Stimulated activated CD8-positive, alpha-beta memory T cell treated with anti-CD3 and anti-CD28 coated beads, Interleukin-12 subunit alpha, Interleukin-12 subunit beta, amount 100 ng/mL, for 4 hours (primary cell): ENCODE measurements around the gene PRRX2.

ENCODE experiments used
- DNase-seq: peaks from one replicate; pipeline ENCODE4 v3.0.0-alpha.2; 2020; ENCODE audit warnings: low read depth

PRRX2 gene

DNA sequence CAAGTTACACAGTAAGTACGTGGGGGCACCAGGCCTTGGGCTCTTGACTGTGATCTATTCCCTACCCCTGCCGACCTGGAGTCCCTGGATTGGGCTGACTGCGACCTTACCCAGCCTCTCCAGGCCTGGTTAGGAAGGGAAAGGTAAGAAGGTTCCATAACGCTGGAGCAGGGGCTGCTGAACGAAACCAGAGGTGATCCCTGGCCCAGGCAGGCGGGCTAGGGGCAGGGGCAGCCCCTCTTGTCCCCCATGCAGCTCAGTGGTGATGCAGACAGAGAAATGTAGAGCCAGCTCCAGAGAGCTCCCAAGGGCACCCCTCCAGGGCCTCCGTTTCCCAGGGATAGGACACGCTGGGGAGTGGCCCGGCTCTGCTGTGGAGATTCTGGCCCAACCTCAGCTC is 14.1 kb downstream of the PRRX2 start:
- DNase-seq: no peak

DNA sequence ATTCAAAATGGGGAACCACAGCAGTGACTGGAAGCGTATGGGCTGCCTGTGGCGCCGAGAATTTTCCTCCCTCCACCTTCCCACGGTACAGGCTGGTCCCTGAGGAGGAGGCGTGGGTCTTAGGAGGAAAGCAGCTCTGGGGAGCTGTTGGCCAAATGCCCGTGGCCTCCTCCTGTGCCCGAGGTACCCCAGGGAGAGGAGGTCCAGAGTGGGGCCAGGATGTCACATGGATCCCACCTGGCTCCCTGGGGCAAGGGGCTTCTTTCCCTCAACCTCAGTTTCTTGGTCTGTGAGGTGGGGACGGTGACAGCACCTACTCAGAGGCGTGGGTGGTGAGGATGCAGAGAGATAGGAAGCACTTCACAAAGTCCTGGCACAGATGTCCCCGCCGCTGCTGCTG is 16.5 kb downstream of the PRRX2 start:
- no peak for DNase-seq

DNA sequence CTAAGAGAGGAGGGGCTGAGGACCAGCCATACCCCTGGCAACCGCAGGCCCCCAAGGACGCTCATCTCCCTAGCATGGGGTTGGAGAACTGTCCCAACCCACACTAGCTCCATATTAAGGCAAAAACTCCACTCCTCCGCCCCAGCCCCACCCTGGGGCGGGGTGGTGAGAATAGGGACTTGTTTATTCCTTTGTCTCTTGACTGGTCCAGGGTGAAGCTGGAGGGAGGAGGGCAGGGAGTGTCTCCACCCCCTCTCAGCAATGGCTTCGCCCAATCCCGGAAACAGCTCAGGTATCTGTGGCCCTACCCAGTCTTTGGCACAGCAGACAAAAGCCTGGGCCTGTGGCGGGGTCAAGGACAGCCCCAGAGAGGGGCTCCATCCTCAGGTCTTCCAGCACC is 16.9 kb downstream of the PRRX2 start:
- no peak for DNase-seq

DNA sequence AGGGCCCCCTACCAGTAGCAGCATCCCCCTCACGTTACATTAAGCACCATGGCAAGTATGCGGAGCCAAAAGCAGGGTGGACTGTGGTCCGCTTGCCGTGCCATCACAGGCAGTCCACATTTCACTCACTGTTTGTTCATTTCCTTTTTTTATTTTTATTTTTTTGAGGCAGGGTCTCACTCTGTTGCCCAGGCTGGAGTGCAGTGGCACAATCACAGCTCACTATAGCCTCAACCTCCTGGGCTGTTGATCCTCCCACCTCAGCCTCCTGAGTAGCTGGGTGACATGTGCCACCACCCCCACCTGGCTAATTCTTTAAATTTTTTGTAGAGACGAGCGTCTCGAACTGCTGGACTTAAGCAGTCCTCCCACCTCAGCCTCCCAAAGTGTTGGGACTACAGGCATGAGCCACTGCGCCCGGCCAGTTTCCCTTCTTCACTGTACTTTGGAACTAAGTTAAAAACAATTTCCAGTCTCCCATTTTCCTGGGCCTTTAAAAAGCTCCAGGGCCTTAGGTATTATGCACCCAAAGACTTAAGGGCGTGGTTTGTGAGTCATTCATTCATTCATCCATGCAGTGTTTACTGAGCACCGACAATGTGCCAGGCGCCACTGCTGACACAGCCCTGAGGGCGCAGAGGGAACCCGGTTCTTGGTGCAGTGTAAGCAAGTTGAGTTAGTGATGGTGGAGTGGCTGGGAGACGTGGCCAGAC is 19.9 kb downstream of the PRRX2 start:
- no peak for DNase-seq

DNA sequence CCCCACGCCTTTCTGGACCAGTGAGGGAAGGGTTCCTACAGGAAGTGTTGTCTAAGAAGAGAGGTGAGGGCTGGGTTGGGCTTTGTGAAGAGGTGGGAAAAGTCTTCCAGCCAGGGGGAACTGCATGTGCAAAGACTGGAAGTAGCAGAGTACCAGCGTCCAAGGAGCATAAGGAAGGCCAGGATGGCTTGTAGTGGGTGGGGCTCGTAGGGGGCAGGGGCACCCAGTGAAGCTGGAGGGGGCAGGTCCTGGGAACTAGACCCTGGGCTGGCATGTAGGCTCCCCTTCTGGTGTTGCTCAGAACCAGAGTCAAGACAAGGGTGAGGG is 20.4 kb downstream of the PRRX2 start:
- no peak for DNase-seq

DNA sequence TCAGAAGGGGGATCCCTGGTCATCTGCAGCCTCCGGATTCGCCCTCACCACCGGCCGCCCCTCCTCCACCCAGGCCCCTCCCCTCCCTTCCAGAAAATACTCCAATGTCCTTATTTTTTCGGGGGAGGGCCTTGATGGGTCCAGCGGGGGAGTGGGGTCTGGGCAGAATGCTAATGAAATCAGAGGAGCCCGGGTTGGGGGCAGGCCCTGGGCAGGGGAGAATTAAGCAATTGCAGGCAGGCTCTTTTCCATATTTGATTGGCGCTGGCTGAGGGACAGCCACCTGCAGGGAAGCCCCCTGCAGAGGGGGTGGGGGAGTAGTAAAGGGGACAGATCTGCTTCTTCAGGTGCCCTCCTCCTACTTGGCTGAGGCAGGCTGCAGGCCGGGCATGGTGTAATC is 21.3 kb downstream of the PRRX2 start:
- DNase-seq: no peak

DNA sequence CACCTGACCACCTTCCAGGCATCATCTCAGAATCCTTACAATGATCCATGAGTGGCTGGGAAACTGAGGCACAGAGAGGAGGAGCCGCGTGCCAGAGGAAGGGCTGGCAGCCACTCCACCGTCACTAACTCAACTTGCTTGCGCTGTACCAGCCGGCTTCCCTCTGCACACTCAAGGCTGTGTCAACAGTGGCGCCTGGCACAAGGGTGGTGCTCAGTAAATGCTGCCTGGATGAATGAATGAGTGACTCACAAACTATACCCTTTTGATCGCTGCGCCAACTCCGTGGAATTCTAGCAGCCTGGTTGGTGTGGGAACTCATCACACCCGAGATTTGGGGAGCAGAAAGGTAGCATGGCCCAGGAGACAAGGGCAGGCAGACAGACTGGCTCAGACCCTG is 21.9 kb downstream of the PRRX2 start:
- DNase-seq: no peak

DNA sequence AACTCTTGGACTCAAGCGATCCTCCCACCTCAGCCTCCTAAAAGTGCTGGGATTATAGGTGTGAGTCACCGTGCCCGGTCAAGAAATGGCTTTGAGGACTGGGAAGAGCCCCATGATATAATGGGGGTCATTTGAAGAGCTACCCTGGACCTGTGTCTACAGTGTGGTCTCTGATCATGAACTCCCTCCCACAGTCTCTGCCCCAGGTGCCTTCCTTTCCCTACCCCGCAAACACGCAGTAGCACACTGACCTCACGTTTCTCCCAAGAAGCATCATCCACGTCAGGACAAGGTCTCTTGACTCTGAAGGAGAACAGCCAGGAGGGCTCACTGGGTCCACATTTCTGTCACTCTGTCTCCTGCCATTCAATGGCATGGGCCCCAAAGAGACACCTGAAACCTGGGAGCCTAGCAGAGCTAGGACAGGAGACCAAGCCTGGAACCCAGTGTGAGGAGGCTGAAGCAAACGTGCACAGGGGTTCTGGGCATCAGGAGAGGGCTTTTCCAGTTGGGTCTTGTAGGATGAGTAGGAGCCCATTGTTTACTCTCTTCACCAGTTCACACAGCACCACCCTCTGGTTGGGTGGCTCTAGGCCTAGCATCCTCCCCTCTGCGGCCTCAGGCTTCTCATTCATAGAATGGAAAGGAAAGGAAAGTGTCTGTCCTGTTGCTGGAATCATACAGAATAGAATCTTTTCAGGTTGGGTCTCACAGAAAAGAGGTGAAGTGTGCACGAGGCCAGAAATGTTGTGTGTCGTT is 23.0 kb downstream of the PRRX2 start:
- DNase-seq: no peak

DNA sequence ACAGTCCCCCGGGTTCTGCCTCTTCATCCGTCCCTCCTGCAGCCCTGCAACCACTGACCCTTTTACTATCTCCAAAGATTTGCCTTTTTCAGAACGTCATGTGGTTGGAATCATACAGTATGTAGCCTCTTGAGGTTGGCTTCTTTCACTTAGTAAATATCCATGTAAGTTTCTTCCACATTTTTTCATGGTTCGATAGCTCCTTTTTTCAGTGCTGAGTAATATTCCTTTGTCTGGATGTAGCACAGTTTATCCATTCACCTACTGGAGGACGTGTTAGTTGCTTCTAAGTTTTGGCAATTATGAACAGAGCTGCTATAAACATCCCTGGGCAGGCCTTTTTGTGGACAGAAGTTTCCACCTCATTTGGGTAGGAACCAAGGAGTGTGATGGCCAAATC is 27.1 kb downstream of the PRRX2 start:
- DNase-seq: no peak

DNA sequence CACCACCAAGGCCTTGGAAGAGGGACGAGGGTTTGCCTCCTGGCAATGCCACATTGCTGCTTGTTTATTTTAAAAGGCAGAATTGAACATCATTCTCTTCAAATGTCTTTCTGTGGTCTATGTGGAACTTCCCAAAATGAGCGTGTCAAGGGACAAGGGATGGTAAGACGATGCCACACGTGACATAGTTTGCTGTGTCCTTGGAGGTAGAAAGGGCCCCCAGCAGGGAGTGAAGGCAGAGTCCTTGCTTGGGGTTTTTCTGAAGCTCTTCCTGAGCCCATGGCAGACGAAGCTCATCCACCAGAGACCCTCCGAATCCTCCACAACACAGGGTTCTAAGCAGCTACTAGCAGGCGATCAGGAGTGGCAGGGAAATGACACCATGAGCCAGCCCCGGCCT is 28.3 kb downstream of the PRRX2 start:
- DNase-seq: no peak

DNA sequence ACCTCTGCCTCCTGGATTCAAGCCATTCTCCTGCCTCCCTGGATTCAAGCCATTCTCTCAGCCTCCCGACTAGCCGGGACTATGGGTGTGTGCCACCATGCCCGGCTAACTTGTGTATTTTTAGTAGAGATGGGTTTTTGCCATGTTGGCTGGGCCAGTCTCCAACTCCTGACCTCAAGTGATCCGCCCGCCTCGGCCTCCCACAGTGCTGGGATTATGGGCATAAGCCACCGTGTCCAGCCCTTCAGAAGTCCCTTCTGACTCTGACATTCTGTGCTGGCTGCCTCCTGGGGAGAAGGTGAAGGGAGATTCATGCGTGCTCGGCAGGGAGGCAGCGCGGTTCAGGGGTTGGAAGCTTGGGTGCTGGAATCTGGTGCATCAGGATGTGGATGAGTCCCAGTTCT is 28.8 kb downstream of the PRRX2 start:
- DNase-seq: no peak

DNA sequence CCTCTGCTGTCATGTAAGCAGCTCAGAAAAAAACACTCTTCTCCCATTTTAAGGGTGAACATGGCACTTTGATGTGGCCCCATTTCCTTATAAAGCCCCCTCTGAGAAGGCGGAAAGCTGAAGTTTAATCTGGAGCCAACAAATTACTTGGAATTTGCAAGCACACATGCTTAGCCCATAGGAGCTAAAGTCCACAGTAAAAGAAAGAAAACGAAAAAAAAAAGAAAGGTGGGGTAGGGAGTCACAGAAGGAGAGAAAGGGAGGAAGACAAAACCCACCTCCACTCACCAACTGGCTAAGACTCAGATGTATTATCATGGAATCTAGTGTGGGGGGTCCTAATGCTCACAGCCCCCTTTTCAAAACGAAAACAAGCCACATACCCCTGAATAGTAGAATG is 30.4 kb downstream of the PRRX2 start:
- DNase-seq: no peak

DNA sequence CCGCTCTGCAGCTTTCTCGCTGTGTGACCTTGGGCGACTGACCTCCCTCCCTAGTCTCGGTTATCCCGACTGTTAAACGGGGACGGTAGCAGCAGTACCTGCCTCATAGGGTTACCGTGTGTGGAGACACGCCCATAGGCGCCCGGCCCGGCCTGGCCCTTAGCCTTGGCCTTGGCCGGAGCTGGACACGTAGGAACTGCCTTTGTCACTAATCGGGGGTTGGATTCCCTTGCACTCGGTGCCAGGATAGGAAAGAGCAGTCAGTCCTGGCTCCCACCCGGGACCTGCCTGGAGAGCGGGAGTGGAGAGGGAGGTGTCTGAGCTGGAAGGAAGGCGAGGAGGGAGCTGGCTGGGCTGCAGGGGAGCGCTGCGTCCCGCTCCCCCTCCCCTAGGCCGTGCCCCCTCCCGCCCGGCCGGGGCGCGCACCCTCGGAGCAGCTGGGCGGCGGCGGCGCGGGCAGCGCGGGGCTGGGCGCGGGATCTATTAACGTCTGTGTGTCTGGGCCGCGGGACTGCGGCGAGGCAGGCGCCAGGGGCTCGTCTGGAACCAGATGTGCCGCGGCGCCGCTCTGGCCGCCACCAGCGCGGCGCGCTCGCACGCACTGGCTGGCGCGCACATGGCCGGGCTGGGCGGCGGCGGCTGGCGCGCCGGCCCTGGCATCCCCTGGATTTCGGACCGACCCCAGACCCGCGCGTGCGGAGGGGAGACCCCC is 31.7 kb downstream of the PRRX2 start:
- DNase-seq: no peak

DNA sequence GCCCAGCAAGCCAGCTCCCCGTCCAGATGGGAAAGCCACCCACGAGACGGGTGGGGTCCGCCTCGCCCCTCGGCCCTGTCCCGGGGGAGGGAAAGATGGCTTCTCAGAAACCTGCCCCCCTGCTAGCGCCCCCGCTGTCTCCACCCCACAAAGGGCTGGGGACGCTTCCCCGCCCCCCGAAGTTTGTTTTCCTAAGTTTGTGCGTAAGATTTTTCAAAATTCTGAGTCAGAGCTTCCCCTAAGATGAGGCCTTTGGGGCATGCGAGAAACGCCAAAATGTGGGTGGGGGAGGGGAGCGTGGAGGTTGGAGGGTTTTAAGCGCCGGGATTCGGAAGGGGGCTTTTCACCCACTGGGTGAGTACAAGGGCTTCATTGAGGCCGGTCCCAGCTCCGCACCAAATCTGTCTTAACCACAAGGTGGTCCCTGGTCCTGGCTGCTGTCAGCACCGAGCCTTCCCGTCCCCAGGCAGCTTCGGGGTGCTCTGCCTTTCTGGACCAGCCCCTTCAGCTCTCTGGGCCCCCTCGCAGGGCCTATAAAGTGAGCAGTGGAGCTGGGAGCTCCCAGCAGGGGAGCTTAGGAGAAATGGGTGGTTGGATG is 32.3 kb downstream of the PRRX2 start:
- no peak for DNase-seq

DNA sequence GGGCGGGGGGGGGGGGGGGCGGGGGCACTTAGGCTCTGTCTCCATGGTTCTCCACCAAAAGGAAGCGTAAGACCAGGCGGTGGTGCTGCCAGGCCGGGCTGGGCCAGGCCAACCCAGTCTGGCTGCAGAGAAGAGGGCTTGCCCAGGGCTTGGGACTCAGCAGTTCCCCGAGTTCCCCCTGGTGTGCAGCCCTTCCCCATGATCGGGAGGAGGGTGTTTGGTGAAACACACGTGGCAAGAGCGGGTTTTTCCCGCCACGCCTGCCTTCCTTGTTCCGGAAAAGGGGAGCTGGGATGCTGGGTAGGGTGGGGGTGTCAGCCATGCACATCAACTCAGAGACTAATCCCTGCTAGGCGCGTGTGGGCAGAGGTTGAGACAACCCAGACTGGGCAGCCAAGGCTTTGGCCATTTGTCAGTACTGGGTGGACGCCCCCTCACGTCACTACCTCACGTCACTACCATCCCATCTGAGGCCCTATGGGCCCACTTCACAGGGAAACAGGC is 32.9 kb downstream of the PRRX2 start:
- no peak for DNase-seq

DNA sequence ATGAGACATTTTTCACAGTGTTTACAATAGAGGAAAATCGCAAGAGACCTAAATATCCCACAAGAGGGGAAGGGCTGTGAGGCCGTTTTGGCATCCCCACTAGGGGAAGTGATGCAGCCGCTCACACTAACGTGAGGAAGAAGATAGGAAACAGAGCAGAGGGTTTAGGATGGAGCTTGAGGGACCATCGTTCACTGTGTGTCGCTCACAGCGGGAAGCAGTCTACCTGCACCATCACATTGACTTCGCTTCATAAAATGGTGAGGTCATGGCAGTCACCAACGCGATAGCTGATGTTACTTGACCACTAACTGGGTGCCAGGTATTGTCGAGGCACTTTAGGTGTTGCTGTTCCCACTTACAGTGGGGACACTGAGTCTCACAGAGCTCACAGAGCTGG is 35.6 kb downstream of the PRRX2 start:
- no peak for DNase-seq

DNA sequence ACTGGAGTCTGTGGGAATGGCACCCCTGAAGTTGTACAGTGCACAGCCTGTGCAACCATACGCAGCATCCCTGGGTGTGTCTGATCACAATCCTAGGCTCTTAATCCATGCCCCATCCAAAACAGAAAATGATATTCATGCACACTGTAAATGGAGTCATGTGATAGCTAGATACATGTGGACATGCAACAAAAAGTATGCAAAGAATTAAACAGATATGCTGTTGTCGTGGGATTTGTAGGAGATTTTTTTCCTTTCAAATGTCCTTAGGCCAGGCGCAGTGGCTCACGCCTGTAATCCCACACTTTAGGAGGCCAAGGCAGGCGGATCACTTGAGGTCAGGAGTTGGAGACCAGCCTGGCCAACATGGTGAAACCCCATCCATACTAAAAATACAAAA is 36.1 kb downstream of the PRRX2 start:
- DNase-seq: no peak

DNA sequence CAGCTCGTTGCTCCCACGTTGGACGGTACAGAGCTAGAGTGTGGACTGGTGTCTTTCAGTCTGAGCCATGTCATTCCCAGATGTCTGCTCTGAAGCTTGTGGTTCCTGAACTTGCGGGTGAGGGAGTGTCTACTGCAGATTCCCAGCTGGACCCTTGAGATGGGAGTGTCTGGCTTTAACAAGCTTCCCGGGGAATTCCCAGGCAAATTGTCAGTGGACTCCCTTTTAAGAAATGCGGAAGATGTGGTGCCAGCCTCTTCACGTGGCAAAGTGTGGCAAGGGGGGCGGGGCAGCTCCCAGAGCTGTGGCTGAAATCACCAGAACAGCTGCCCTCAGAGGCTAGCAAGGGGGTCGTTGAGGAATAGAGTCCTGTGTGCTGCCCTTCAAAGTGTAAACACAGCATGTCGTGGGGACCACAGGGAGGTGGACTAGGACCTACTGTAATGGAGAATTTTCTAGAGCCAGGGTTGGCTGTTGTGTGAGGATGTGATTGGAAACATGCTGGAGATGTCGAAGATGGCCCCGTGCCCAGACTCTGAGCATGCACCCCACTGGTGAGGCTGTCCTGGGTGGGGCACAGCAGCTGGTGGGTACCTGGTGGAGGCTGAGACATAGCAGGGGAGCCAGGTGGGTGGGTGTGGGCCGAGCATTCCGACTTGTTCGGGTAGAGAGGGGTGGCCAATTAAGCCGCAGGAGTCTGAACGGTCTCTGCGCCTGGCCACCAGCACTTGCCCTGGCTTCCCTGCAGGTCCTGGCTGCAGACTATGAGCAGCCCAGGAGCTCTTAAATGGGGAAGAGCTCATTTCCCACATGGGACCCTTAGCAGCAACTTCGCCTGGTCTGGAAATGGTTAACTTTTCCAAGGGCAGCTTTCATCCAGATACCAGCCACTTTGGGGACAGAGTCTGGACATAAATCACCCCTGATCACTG is 37.4 kb downstream of the PRRX2 start:
- DNase-seq: no peak

DNA sequence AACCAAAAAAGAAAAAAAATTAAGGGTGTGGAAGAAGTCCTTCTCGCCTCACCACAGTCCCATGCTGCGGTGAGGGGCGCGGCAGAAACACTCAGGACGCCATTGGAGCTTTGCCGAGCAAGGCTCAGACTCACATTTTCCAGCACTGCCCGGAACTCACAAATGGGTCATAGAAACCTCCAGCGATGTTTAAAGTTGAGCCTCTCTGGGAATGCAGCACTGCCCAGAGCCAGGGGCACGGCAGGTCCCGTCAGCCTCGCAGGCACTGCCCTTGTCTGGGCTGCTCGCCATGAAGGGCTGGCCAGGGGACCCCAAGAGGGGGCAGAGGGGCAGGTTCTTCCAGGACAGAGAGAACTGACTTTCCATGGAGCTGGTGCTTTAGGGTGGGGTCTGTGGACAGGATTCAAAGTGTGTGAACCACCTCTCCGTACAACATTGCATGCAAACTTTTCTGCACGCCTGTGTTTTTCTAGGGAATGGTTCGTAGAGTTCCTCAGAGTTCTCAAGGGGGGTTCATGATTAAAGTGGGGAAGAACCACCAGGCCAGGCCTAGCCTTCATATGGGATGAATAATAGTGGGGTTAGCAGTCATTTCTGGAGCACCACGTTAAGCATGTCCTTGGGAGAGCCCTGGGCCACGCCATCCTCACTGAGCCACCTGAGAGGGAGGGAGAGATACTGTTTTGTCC is 38.4 kb downstream of the PRRX2 start:
- no peak for DNase-seq

DNA sequence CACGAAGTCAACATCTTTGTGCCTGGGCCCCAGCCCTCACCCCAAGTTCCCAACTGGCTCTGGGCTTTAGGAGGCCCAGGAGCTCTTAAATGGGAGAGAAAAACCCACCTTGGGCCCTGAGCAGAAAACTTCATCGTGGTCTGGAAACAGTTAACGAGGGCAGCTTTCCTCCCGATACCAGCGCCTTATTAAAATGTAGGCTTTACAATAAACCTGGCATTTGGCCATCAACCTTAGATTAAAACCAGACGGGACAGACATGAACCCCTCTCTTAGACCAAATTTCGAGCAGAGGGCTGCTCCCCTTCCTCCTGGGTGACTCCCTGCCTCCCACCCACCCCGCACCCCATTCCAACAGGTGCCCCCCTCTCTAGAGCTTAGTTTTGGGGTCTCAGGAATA is 39.4 kb downstream of the PRRX2 start:
- no peak for DNase-seq

DNA sequence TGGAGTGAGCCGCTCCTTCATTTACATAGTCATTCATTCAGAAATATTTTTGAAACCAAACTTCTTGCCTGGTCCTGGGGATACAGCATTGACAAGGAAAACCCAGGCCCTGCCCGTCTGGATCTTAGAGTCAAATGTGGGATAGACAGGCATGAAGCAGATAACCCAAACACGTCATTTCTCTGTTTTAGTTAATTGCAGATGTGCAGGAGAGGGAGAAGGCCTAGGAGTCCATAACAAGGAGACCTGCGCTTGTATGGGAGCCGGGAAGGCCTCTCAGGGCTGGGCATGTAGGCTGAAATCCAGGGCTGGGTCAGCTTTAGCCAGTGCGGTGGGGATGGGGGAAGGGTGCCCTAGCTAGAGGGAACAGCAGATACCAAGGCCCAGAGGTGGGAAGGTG is 43.3 kb downstream of the PRRX2 start:
- no peak for DNase-seq
